ENCODE data around the gene CKAP2L. TPM values are rescaled to one million over a fixed set of nuclear protein-coding genes. Genes with fewer than 3 reads are reported as not detected.

The CKAP2L gene
- total and polyA plus RNA-seq, 4 donors: 0.19 to 15.9 (median 0.91) TPM; not detected in 1

DNA sequence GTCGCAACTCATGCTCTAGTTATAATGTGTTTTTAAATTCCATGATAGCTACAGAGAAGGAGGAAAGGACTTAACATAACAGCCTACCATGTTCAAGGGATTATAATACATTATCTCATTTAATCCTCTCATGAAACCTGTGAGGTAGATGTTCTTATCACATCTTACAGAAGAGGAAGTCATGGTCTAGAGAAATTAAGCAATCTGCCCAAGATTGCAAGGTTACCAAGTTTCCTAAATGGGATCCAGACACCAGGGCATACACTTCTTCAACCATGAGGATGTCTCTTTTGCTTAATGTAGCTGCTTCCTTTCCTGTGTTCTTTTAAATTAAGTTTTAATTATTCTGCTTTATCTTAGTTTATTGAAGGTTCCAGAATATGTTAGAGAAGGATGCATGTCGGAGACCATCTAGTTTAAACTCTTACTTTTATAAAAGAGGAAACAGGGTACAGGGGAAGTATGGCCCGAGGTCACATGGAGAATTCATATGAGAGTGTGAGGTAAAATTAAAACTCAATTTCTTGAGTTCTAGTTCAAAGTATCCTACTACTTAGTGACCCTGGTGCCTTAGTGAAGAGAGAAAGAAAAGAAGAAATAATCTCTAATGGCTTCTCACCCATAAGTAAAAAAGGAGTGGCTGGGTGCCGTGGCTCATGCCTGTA, 23.5 kb upstream of the CKAP2L start:
- no peak overlapping the region for H3K27ac ChIP-seq (ENCODE audit: low read depth in 1 of 2, low read length in 2 of 2)
- DNase-seq (ENCODE audit: low spot score): no peak
- H3K4me3 ChIP-seq (ENCODE audit: low read depth in 1 of 3, low read length in 3 of 3): no peak overlapping the region
- TF ChIP-seq EGR1 (IDR thresholded peaks at IDR 0.05; ENCODE audit: low read depth in 2 of 2) (no peak), FOXA1 (IDR thresholded peaks at IDR 0.05) (no peak), YY1 (IDR thresholded peaks at IDR 0.05) (no peak), HNF4G (IDR thresholded peaks at IDR 0.05) (no peak), HNF4A (conservative IDR thresholded peaks at IDR 0.05) (no peak), RXRA (IDR thresholded peaks at IDR 0.05) (no peak), RAD21 (IDR thresholded peaks at IDR 0.05) (no peak), SP1 (IDR thresholded peaks at IDR 0.05) (no peak), JUND (IDR thresholded peaks at IDR 0.05) (no peak)
- TF ChIP-seq, protein P1, sequence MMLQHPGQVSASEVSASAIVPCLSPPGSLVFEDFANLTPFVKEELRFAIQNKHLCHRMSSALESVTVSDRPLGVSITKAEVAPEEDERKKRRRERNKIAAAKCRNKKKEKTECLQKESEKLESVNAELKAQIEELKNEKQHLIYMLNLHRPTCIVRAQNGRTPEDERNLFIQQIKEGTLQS (IDR thresholded peaks at IDR 0.05): no peak
- TF ChIP-seq, protein P2, sequence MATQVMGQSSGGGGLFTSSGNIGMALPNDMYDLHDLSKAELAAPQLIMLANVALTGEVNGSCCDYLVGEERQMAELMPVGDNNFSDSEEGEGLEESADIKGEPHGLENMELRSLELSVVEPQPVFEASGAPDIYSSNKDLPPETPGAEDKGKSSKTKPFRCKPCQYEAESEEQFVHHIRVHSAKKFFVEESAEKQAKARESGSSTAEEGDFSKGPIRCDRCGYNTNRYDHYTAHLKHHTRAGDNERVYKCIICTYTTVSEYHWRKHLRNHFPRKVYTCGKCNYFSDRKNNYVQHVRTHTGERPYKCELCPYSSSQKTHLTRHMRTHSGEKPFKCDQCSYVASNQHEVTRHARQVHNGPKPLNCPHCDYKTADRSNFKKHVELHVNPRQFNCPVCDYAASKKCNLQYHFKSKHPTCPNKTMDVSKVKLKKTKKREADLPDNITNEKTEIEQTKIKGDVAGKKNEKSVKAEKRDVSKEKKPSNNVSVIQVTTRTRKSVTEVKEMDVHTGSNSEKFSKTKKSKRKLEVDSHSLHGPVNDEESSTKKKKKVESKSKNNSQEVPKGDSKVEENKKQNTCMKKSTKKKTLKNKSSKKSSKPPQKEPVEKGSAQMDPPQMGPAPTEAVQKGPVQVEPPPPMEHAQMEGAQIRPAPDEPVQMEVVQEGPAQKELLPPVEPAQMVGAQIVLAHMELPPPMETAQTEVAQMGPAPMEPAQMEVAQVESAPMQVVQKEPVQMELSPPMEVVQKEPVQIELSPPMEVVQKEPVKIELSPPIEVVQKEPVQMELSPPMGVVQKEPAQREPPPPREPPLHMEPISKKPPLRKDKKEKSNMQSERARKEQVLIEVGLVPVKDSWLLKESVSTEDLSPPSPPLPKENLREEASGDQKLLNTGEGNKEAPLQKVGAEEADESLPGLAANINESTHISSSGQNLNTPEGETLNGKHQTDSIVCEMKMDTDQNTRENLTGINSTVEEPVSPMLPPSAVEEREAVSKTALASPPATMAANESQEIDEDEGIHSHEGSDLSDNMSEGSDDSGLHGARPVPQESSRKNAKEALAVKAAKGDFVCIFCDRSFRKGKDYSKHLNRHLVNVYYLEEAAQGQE (IDR thresholded peaks at IDR 0.05): no peak
- 90% methylated on average over 4 of the region's 4 CpGs for WGBS
- no peaks in the 10 kb centered on the region for H3K36me3 ChIP-seq (ENCODE audit: control insufficient read depth in 4 of 4, insufficient read depth in 3 of 4, low read depth in 1 of 4, low read length in 3 of 4)
- H3K27me3 ChIP-seq (ENCODE audit: control insufficient read depth in 4 of 4, insufficient read depth in 4 of 4, low read length in 3 of 4): no peaks in the 10 kb centered on the region
- no peaks in the 10 kb centered on the region for H3K9me3 ChIP-seq (ENCODE audit: control insufficient read depth in 4 of 4, low read length in 3 of 4)
- no peak overlapping the region for H3K9ac ChIP-seq (ENCODE audit: low read depth in 1 of 2, low read length in 2 of 2)
- H3K4me1 ChIP-seq (ENCODE audit: control insufficient read depth in 4 of 4, insufficient read depth in 4 of 4, low read length in 3 of 4): no peaks in the 10 kb centered on the region

DNA sequence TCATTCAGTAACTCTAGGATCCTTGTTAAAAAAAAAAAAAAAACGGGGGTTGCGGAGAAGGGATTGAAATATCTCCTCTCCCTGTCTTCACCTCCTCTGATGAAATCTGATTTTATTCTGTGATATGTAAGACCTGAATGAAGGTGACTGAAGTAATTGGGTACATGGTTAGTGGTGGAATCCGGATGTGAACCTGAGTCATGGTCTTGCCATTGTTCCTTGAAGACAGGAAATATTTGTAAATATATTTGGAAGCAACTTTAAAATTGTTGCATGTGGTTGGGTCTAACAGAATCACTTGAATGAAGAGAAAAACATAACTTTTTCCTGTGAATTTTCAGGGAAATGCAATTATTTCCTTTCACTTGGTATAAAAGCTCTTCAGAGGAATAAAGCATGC, 22.9 kb upstream of the CKAP2L start:
- WGBS: 94% methylated on average over 3 of the region's 3 CpGs
- H3K36me3 ChIP-seq (ENCODE audit: control insufficient read depth in 4 of 4, insufficient read depth in 3 of 4, low read depth in 1 of 4, low read length in 3 of 4): no peaks in the 10 kb centered on the region
- no peak for DNase-seq (ENCODE audit: low spot score)
- H3K4me3 ChIP-seq (ENCODE audit: low read depth in 1 of 3, low read length in 3 of 3): no peak overlapping the region
- no peaks in the 10 kb centered on the region for H3K27me3 ChIP-seq (ENCODE audit: control insufficient read depth in 4 of 4, insufficient read depth in 4 of 4, low read length in 3 of 4)
- no peak overlapping the region for H3K9ac ChIP-seq (ENCODE audit: low read depth in 1 of 2, low read length in 2 of 2)
- no peak overlapping the region for H3K27ac ChIP-seq (ENCODE audit: low read depth in 1 of 2, low read length in 2 of 2)
- H3K4me1 ChIP-seq (ENCODE audit: control insufficient read depth in 4 of 4, insufficient read depth in 4 of 4, low read length in 3 of 4): no peaks in the 10 kb centered on the region
- TF ChIP-seq JUND (IDR thresholded peaks at IDR 0.05): no peak
- no peak for TF ChIP-seq RAD21 (IDR thresholded peaks at IDR 0.05)
- TF ChIP-seq GABPA (IDR thresholded peaks at IDR 0.05 in 1 of 2, conservative IDR thresholded peaks at IDR 0.05 in 1 of 2): no peak
- TF ChIP-seq, protein P2 (IDR thresholded peaks at IDR 0.05): no peak
- TF ChIP-seq RXRA (IDR thresholded peaks at IDR 0.05): no peak
- TF ChIP-seq, protein P1 (IDR thresholded peaks at IDR 0.05): no peak
- TF ChIP-seq, protein P3, sequence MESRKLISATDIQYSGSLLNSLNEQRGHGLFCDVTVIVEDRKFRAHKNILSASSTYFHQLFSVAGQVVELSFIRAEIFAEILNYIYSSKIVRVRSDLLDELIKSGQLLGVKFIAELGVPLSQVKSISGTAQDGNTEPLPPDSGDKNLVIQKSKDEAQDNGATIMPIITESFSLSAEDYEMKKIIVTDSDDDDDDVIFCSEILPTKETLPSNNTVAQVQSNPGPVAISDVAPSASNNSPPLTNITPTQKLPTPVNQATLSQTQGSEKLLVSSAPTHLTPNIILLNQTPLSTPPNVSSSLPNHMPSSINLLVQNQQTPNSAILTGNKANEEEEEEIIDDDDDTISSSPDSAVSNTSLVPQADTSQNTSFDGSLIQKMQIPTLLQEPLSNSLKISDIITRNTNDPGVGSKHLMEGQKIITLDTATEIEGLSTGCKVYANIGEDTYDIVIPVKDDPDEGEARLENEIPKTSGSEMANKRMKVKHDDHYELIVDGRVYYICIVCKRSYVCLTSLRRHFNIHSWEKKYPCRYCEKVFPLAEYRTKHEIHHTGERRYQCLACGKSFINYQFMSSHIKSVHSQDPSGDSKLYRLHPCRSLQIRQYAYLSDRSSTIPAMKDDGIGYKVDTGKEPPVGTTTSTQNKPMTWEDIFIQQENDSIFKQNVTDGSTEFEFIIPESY (IDR thresholded peaks at IDR 0.05): no peak
- no peak for TF ChIP-seq HNF4G (IDR thresholded peaks at IDR 0.05)
- TF ChIP-seq NR2F2 (IDR thresholded peaks at IDR 0.05): no peak
- TF ChIP-seq HNF4A (conservative IDR thresholded peaks at IDR 0.05): no peak
- no peak for TF ChIP-seq EGR1 (IDR thresholded peaks at IDR 0.05; ENCODE audit: low read depth in 2 of 2)
- TF ChIP-seq, protein P4, sequence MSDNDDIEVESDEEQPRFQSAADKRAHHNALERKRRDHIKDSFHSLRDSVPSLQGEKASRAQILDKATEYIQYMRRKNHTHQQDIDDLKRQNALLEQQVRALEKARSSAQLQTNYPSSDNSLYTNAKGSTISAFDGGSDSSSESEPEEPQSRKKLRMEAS (IDR thresholded peaks at IDR 0.05): no peak
- no peak for TF ChIP-seq FOXA2 (IDR thresholded peaks at IDR 0.05)
- no peak for TF ChIP-seq TAF1 (conservative IDR thresholded peaks at IDR 0.05)
- TF ChIP-seq FOXA1 (IDR thresholded peaks at IDR 0.05): no peak
- TF ChIP-seq, protein P5, sequence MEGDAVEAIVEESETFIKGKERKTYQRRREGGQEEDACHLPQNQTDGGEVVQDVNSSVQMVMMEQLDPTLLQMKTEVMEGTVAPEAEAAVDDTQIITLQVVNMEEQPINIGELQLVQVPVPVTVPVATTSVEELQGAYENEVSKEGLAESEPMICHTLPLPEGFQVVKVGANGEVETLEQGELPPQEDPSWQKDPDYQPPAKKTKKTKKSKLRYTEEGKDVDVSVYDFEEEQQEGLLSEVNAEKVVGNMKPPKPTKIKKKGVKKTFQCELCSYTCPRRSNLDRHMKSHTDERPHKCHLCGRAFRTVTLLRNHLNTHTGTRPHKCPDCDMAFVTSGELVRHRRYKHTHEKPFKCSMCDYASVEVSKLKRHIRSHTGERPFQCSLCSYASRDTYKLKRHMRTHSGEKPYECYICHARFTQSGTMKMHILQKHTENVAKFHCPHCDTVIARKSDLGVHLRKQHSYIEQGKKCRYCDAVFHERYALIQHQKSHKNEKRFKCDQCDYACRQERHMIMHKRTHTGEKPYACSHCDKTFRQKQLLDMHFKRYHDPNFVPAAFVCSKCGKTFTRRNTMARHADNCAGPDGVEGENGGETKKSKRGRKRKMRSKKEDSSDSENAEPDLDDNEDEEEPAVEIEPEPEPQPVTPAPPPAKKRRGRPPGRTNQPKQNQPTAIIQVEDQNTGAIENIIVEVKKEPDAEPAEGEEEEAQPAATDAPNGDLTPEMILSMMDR (IDR thresholded peaks at IDR 0.05; ENCODE audit: low read depth, low read length, missing input control): no peak
- TF ChIP-seq SP1 (IDR thresholded peaks at IDR 0.05): no peak
- TF ChIP-seq YY1 (IDR thresholded peaks at IDR 0.05): no peak
- no peaks in the 10 kb centered on the region for H3K9me3 ChIP-seq (ENCODE audit: control insufficient read depth in 4 of 4, low read length in 3 of 4)

Data from liver (tissue), 9 donors.